WERI-Rb-1 (cell line): ENCODE measurements around the gene REEP2.

Experiments
- DNase-seq: peaks from one replicate; pipeline ENCODE4 v3.0.0-alpha.2; 2020
- H3K27ac ChIP-seq: fragments of 250-450 bp; sonication (Bioruptor Pico); 2 replicates; pipeline ENCODE4 v1.5.1; 2020; ENCODE audit warnings: mild to moderate bottlenecking, moderate library complexity
- H3K27me3 ChIP-seq: fragments of 250-450 bp; sonication (Bioruptor Pico); 2 replicates; pipeline ENCODE4 v1.5.1; 2021; ENCODE audit warnings: mild to moderate bottlenecking, low read depth, moderate library complexity; ENCODE audit not compliant: insufficient read depth, severe bottlenecking
- H3K36me3 ChIP-seq: fragments of 250-450 bp; sonication (Bioruptor Pico); 2 replicates; pipeline ENCODE4 v1.5.1; 2020; ENCODE audit warnings: mild to moderate bottlenecking, moderate library complexity
- H3K4me3 ChIP-seq: 2 replicates; pipeline ENCODE4 v1.5.1; 2011; ENCODE audit warnings: low read depth, mild to moderate bottlenecking, control low read depth, low read length
- H3K9me3 ChIP-seq: fragments of 250-450 bp; sonication (Bioruptor Pico); 2 replicates; pipeline ENCODE4 v1.5.1; 2021; ENCODE audit warnings: mild to moderate bottlenecking, moderate library complexity; ENCODE audit not compliant: severe bottlenecking
- CTCF ChIP-seq: IDR thresholded peaks from 2 replicates; pipeline ENCODE4 v1.5.1; 2011; ENCODE audit warnings: low read depth, mild to moderate bottlenecking, control low read depth, inconsistent platforms, low read length

REEP2 gene

GRCh38 chr5:138439477-138440158 is 761 bp downstream of the REEP2 start:
- no peaks in the 10 kb centered on the region for H3K9me3 ChIP-seq
- H3K27me3 ChIP-seq, result no peaks in the 10 kb centered on the region
- no peak for TF ChIP-seq CTCF
- peak; percentile 34 for DNase-seq
- H3K4me3 ChIP-seq, result peak overlapping the region; percentile 67
- H3K27ac ChIP-seq, result peak overlapping the region; percentile 57
- peaks cover 24% of the 10 kb centered on the region for H3K36me3 ChIP-seq

GRCh38 chr5:138440159-138441073 is 1.6 kb downstream of the REEP2 start:
- Histone ChIP-seq H3K27ac (peak overlapping the region; percentile 33), H3K4me3 (peak overlapping the region; percentile 67), H3K36me3 (peaks cover 16% of the 10 kb centered on the region), H3K9me3 (no peaks in the 10 kb centered on the region), H3K27me3 (no peaks in the 10 kb centered on the region)
- DNase-seq, result no peak
- TF ChIP-seq CTCF, result no peak

GRCh38 chr5:138441221-138441620 is 2.4 kb downstream of the REEP2 start:
- no peaks in the 10 kb centered on the region for H3K27me3 ChIP-seq

GRCh38 chr5:138444078-138444773 is 5.4 kb downstream of the REEP2 start:
- Histone ChIP-seq H3K27me3 (no peaks in the 10 kb centered on the region), H3K4me3 (no peak overlapping the region), H3K27ac (no peak overlapping the region), H3K36me3 (no peaks in the 10 kb centered on the region), H3K9me3 (no peaks in the 10 kb centered on the region)
- TF ChIP-seq CTCF, result no peak
- DNase-seq, result no peak

More at GRCh38 chr5:138441221-138441620, 2.4 kb downstream of the REEP2 start:
- Histone ChIP-seq H3K27ac (no peak overlapping the region), H3K4me3 (no peak overlapping the region), H3K36me3 (peaks cover 8% of the 10 kb centered on the region; the same call in 1 of the 2 replicates), H3K9me3 (no peaks in the 10 kb centered on the region)
- no peak for DNase-seq
- no peak for TF ChIP-seq CTCF

GRCh38 chr5:138444774-138445546 is 6.1 kb downstream of the REEP2 start:
- Histone ChIP-seq H3K4me3 (no peak overlapping the region), H3K9me3 (no peaks in the 10 kb centered on the region), H3K36me3 (no peaks in the 10 kb centered on the region), H3K27ac (no peak overlapping the region), H3K27me3 (no peaks in the 10 kb centered on the region)
- no peak for DNase-seq
- TF ChIP-seq CTCF, result no peak
